SH-SY5Y (cell line): ENCODE measurements around the gene PLXDC2.

Source experiments
- GATA2 ChIP-seq: IDR thresholded peaks from 2 replicates; pipeline ENCODE4 v1.6.1; 2011; ENCODE audit warnings: mild to moderate bottlenecking, low read depth, low read length
- GATA3 ChIP-seq: IDR thresholded peaks from 2 replicates; pipeline ENCODE4 v1.6.1; 2011; ENCODE audit warnings: low read depth, mild to moderate bottlenecking, low read length, moderate library complexity

GRCh38 chr10:20287586-20287985, 471.4 kb downstream of the PLXDC2 start:
- no peak for TF ChIP-seq GATA2
- no peak for TF ChIP-seq GATA3
